GM21447 (cell line): ENCODE measurements around the gene DGKZ.
"Not testable (repeated sequence)": the region's sequence is repeated elsewhere in the genome, so short reads cannot be mapped to it uniquely, and the experiment has no call there.

Experiments
- ATAC-seq: cut with Tn5 transposase; IDR thresholded peaks from one replicate; pipeline ENCODE4 v1.9.1; 2021; ENCODE audit not compliant: unreplicated experiment

Gene DGKZ

GRCh38 chr11:46346886-46347636 lies at the start of gene DGKZ:
DGKZ (plus strand) TSS chr11:46347463; CDS start chr11:46347660, 197 bp downstream.
- peak; percentile 34 for ATAC-seq

GRCh38 chr11:46298699-46299433 lies 48.4 kb upstream of the DGKZ start:
- ATAC-seq, result no peak

- no peak for ATAC-seq
These were observed 47.8 kb upstream of the DGKZ start for GRCh38 chr11:46299451-46299961.

GRCh38 chr11:46300270-46300669 lies 47.0 kb upstream of the DGKZ start:
- no peak for ATAC-seq

- peak; percentile 88 for ATAC-seq
These were observed 44.4 kb upstream of the DGKZ start for GRCh38 chr11:46302866-46303265.

GRCh38 chr11:46304036-46304435 lies 43.2 kb upstream of the DGKZ start:
- not testable (repeated sequence) for ATAC-seq

- no peak for ATAC-seq
These were observed 42.6 kb upstream of the DGKZ start for GRCh38 chr11:46304605-46305179.

- ATAC-seq, result no peak
These were observed 42.0 kb upstream of the DGKZ start for GRCh38 chr11:46305295-46305694.

GRCh38 chr11:46306296-46306853 lies 40.9 kb upstream of the DGKZ start:
- no peak for ATAC-seq

GRCh38 chr11:46307369-46307768 lies 39.9 kb upstream of the DGKZ start:
- no peak for ATAC-seq

- ATAC-seq, result no peak
These were observed 39.4 kb upstream of the DGKZ start for GRCh38 chr11:46307785-46308341.

GRCh38 chr11:46308631-46309419 lies 38.4 kb upstream of the DGKZ start:
- peak; percentile 53 for ATAC-seq

- peak; percentile 59 for ATAC-seq
These were observed 37.4 kb upstream of the DGKZ start for GRCh38 chr11:46309814-46310259.

GRCh38 chr11:46315033-46315738 lies 32.1 kb upstream of the DGKZ start:
- ATAC-seq, result no peak

- ATAC-seq, result no peak
These were observed 31.3 kb upstream of the DGKZ start for GRCh38 chr11:46315783-46316563.

GRCh38 chr11:46319074-46319453 lies 28.2 kb upstream of the DGKZ start:
- no peak for ATAC-seq

- no peak for ATAC-seq
These were observed 25.5 kb upstream of the DGKZ start for GRCh38 chr11:46321757-46322156.

GRCh38 chr11:46322759-46323158 lies 24.5 kb upstream of the DGKZ start:
- ATAC-seq, result no peak
